Right atrium auricular region (tissue), 2 donors: ENCODE results near the gene RSAD2. TPM values are rescaled to one million over a fixed set of nuclear protein-coding genes. Genes with fewer than 3 reads are reported as not detected.

ENCODE experiments used
- DNase-seq: peaks from one replicate; pipeline ENCODE4 v3.0.0-alpha.2; 2019; ENCODE audit warnings: low spot score
- H3K27ac ChIP-seq, 2 donors: fragments of 200-600 bp; sonication (generic); 1 replicate in 1 of 2; 2 replicates in 1 of 2; pipeline ENCODE4 v1.5.1; 2016 to 2019
- H3K27me3 ChIP-seq, 2 donors: fragments of 200-600 bp; sonication (generic); one replicate each; pipeline versions ENCODE4 v1.5.1 to v1.6.0; 2017 to 2019
- H3K36me3 ChIP-seq: fragments of 200-600 bp; sonication (generic); one replicate; pipeline ENCODE4 v1.5.1; 2016
- H3K4me1 ChIP-seq, 2 donors: fragments of 200-600 bp; sonication (generic); one replicate each; pipeline versions ENCODE4 v1.5.1 to v1.6.0; 2017 to 2019
- H3K4me3 ChIP-seq, 2 donors: fragments of 200-600 bp; sonication (generic); 1 replicate in 1 of 2; 2 replicates in 1 of 2; pipeline ENCODE4 v1.5.1; 2017 to 2019; ENCODE audit warnings: mild to moderate bottlenecking in 1 of 2, moderate library complexity in 1 of 2
- H3K9me3 ChIP-seq, 2 donors: fragments of 200-600 bp; sonication (generic); one replicate each; pipeline ENCODE4 v1.5.1; 2019
- total RNA-seq, 2 donors: library from RNA; depleted of rRNA; stranded (reverse); fragments of >200 nt; gene quantifications; one replicate each; pipeline ENCODE4 v1.1.0, GENCODE V29; 2016
- TF ChIP-seq, protein P1 (sequence below), 2 donors: fragments of 200-600 bp; sonication (generic); IDR thresholded peaks; one replicate each; pipeline ENCODE4 v1.5.1; 2019; ENCODE audit warnings: antibody characterized with exemption in 2 of 2

Gene RSAD2
- total RNA-seq, 2 donors from 2014 or later: 1.5 to 3.6 TPM

DNA sequence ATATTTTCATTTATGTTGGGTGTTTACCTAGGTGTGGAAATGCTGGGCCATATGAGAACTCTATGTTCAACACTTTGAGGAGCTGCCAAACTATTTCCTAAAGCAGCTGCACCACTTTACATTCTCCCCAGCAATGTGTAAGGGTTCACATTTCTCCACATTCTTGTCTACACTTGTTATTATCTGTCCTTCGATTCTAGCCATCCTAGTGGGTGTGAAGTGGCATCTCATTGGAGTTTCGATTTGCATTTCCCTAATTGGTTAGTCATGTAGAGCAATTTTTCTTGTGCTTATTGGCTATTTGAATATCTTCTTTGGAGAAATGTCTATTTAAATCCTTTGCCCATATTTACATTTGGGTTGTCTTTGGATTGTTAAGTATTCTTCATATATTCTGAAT lies 61.5 kb downstream of the RSAD2 start:
- no peak for DNase-seq
- TF ChIP-seq, protein P1, sequence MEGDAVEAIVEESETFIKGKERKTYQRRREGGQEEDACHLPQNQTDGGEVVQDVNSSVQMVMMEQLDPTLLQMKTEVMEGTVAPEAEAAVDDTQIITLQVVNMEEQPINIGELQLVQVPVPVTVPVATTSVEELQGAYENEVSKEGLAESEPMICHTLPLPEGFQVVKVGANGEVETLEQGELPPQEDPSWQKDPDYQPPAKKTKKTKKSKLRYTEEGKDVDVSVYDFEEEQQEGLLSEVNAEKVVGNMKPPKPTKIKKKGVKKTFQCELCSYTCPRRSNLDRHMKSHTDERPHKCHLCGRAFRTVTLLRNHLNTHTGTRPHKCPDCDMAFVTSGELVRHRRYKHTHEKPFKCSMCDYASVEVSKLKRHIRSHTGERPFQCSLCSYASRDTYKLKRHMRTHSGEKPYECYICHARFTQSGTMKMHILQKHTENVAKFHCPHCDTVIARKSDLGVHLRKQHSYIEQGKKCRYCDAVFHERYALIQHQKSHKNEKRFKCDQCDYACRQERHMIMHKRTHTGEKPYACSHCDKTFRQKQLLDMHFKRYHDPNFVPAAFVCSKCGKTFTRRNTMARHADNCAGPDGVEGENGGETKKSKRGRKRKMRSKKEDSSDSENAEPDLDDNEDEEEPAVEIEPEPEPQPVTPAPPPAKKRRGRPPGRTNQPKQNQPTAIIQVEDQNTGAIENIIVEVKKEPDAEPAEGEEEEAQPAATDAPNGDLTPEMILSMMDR (IDR thresholded peaks at IDR 0.05): no peak
- H3K27me3 ChIP-seq: no peaks in the 10 kb centered on the region
- H3K27ac ChIP-seq: no peak overlapping the region
- peaks cover 0 to 4% of the 10 kb centered on the region in 2 donors for H3K4me1 ChIP-seq
- H3K4me3 ChIP-seq: no peak overlapping the region
- H3K36me3 ChIP-seq: peaks cover 11% of the 10 kb centered on the region
- no peaks in the 10 kb centered on the region for H3K9me3 ChIP-seq

DNA sequence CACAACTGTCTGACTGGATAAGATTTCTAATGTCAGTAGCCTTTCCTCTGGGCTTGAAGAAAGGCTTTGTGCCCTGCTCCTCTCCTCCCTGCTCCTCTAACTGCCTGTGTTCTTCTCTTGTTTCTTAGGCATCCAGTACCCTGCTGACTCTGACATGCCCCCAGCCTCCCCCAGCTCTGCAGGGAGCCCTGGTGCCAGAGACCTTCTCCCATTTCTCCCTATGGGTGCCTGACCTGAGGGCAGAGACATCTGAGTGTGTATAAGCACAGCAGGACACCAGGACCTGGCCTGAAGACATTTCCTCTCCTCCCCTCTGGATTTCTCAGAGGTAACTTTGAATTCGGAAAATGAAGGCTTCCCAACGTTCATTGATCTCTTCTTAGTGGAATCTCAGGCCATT lies 63.2 kb downstream of the RSAD2 start:
- Histone ChIP-seq H3K4me1 (peaks cover 0 to 16% of the 10 kb centered on the region in 2 donors), H3K4me3 (no peak overlapping the region), H3K27ac (no peak overlapping the region), H3K36me3 (peaks cover 11% of the 10 kb centered on the region), H3K27me3 (no peaks in the 10 kb centered on the region), H3K9me3 (no peaks in the 10 kb centered on the region)
- TF ChIP-seq, protein P1 (IDR thresholded peaks at IDR 0.05): no peak
- no peak for DNase-seq

DNA sequence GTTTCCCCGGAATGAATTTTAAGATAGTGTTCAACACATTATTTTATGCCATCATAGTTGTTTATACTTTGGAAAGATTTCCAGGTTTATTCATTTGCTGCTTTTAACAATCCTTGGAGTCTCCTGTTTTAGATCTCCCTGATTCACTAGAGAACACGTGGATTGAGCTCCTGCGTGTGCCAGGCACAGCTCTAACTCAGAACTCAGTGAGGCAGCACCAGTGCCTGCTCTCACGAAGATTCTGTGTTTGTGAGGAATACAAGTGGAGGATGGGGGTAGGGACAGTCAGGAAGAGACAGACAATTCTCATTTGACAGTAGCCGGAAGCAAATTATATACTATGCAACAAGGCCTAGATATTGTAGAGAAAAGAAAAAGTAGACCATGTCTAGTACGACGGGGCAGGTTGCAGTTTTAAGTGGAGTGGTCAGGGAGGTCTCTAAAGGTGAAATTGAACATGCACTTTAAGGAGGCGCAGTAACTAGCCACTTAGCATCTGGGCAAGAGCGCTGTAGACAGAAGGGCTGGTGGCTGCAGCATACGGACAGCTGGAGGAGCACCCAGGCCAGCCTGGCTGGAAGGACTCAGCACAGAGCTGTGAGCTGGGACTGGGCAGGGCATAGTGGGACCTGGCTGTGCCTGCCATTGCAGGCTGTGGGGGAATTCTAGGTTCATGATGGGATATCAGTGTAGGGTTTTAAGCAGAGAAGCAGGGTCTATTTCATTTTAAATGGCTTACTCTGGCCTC lies 63.9 kb downstream of the RSAD2 start:
- Histone ChIP-seq H3K4me3 (no peak overlapping the region), H3K27me3 (no peaks in the 10 kb centered on the region), H3K4me1 (peaks cover 0 to 16% of the 10 kb centered on the region in 2 donors), H3K27ac (no peak overlapping the region), H3K9me3 (no peaks in the 10 kb centered on the region), H3K36me3 (peaks cover 11% of the 10 kb centered on the region)
- DNase-seq: no peak
- TF ChIP-seq, protein P1 (IDR thresholded peaks at IDR 0.05): no peak

DNA sequence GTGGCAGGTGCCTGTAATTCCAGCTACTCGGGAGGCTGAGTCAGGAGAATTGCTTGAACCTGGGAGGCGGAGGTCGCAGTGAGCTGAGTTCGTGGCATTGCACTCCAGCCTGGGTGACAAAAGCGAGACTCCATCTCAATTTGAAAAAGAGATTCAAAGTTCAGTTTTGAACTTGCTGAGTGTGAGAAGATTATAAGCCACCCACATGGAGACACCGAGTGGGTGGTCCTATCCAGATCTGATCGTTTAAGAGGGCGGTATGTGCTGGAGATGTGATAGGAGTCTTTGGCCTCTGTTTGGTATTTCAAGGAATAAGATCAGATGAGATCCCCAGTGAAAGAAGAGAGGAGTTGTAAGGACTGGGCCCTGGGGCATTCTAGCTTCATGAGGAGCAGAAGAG lies 65.3 kb downstream of the RSAD2 start:
- peaks cover 11% of the 10 kb centered on the region for H3K36me3 ChIP-seq
- H3K4me3 ChIP-seq: no peak overlapping the region
- TF ChIP-seq, protein P1 (IDR thresholded peaks at IDR 0.05): no peak
- no peaks in the 10 kb centered on the region for H3K9me3 ChIP-seq
- no peaks in the 10 kb centered on the region for H3K27me3 ChIP-seq
- peaks cover 0 to 16% of the 10 kb centered on the region in 2 donors for H3K4me1 ChIP-seq
- no peak for DNase-seq
- no peak overlapping the region for H3K27ac ChIP-seq

DNA sequence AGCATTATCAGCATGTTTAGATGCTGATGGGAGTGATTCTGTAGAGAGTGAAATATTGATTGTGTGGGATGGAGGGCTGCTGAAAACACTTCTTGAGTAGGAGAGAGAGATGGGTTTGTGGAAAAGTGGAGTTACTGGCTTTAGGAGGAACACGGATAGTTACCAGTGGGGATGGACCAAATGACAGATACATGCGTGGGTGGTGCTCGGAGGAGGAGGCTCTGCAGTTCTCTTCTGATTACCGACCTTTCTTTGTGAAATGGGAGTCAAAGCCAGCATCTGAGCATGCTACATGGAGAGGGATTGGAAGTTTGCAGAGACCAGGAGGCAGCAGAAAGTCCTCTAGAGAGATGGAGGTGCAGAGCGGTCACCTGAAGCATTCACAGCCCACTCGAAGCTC lies 65.9 kb downstream of the RSAD2 start:
- Histone ChIP-seq H3K27me3 (no peaks in the 10 kb centered on the region), H3K4me3 (no peak overlapping the region), H3K4me1 (peaks cover 0 to 16% of the 10 kb centered on the region in 2 donors), H3K9me3 (no peaks in the 10 kb centered on the region), H3K27ac (no peak overlapping the region), H3K36me3 (peaks cover 11% of the 10 kb centered on the region)
- no peak for DNase-seq
- TF ChIP-seq, protein P1 (IDR thresholded peaks at IDR 0.05): no peak

DNA sequence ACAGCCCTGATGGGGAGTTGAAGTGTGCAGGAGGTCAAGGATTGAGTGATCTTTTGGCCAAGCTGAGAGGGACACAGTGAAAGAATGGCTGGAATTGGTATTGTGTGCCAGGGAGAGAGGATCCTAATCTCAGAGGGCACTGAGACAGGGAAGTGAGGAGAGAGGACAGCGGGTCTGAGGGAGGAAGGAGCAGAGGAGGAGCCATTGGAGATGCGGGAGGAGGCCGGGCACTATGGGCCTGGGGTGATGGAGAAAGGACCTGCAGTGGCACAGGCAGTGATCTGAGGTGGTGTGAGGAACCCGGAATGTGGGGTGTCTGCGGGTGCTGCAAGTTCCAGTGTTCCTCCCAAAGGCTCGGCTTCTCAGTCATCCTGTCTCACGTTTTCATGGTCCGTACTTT lies 66.4 kb downstream of the RSAD2 start:
- no peaks in the 10 kb centered on the region for H3K9me3 ChIP-seq
- no peak overlapping the region for H3K4me3 ChIP-seq
- TF ChIP-seq, protein P1 (IDR thresholded peaks at IDR 0.05): no peak
- H3K36me3 ChIP-seq: peaks cover 11% of the 10 kb centered on the region
- DNase-seq: no peak
- H3K4me1 ChIP-seq: peaks cover 0 to 16% of the 10 kb centered on the region in 2 donors
- no peak overlapping the region for H3K27ac ChIP-seq
- H3K27me3 ChIP-seq: no peaks in the 10 kb centered on the region
